ENCODE data around the gene PDZD2. TPM values are rescaled to one million over a fixed set of nuclear protein-coding genes. Genes with fewer than 3 reads are reported as not detected.

The PDZD2 gene
- total RNA-seq, 4 donors from 2014 or later, result 34.1 to 91.4 (median 51.0) TPM

DNA sequence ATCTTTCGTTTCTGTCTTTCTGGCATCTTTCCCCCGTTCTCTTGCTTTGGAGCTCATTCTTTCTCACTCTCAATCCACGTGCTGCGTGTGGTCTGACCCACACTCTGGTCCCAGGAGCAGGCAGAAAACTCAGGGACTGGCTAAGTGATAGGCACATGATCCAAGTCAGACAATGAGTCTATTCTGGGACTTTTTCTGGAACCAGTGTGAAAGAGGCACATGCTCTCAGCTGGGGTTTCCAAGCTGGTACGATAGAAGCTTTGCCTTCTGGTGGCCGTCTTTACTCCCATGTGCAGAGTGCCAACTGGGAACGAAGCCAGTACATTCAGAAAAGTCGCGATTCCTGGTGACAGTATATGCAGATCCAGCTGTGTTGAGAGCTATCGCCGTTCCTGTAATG, 94.4 kb downstream of the PDZD2 start:
- TF ChIP-seq, protein P1, sequence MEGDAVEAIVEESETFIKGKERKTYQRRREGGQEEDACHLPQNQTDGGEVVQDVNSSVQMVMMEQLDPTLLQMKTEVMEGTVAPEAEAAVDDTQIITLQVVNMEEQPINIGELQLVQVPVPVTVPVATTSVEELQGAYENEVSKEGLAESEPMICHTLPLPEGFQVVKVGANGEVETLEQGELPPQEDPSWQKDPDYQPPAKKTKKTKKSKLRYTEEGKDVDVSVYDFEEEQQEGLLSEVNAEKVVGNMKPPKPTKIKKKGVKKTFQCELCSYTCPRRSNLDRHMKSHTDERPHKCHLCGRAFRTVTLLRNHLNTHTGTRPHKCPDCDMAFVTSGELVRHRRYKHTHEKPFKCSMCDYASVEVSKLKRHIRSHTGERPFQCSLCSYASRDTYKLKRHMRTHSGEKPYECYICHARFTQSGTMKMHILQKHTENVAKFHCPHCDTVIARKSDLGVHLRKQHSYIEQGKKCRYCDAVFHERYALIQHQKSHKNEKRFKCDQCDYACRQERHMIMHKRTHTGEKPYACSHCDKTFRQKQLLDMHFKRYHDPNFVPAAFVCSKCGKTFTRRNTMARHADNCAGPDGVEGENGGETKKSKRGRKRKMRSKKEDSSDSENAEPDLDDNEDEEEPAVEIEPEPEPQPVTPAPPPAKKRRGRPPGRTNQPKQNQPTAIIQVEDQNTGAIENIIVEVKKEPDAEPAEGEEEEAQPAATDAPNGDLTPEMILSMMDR (IDR thresholded peaks at IDR 0.05; ENCODE audit: low read depth), result no peak

DNA sequence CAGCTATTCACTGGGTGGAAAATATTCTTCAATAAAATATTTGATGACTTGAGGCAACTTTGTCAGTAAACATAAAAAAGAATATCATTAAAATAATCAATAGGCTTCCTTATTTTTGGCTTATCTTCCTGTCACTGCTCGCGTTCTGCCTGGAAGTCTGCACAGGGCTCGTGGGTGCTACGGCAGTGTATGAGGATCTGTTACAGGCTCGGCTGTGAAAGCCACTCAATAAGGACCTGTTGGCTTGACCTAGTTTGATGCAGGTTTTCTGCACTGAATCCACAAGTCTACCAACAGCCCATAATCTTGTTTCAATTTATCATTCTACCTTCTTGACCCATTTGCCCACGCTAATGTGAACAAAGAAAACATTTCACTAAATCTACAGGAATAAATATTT, 97.2 kb downstream of the PDZD2 start:
- TF ChIP-seq, protein P1 (IDR thresholded peaks at IDR 0.05; ENCODE audit: low read depth), result no peak

DNA sequence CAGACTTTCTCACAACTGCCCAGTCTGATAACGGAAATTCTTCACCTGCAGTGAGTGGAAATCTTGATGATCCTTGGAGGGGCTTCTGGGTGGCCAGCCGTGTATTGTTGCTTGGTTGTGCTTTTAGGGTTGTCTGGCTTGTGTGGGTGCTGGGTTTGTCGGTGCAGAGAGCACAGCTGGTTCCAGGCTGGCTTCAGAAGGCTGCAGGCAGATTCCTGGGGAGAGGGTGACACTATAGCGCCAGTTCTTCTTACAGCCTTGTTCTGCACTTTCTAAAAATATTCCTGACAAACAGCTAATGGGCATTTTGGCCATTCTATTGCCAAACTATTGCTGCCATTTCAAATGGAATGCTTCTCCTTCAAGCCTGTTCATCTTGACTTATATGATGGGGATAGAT, 99.3 kb downstream of the PDZD2 start:
- TF ChIP-seq, protein P1 (IDR thresholded peaks at IDR 0.05; ENCODE audit: low read depth), result no peak

DNA sequence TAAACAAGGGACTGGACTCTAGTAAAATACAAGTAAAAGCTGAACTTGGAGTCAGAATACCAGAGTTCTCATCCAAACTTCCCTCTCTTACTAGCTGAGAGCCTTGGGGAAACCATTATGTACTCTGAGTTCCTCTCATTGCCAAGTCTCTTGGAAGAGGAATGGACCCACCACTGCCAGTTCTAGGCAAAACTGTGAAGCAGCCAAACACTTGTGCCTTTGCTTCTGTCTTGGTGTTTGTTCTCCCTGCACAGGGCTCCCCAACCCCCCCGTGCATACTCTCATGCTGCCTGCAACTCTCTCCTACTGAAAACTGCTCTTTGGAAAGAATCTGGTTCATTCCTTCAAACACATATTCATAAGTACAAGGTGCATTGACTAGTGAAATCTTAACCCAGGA, 102.6 kb downstream of the PDZD2 start:
- TF ChIP-seq, protein P1 (IDR thresholded peaks at IDR 0.05; ENCODE audit: low read depth), result no peak

DNA sequence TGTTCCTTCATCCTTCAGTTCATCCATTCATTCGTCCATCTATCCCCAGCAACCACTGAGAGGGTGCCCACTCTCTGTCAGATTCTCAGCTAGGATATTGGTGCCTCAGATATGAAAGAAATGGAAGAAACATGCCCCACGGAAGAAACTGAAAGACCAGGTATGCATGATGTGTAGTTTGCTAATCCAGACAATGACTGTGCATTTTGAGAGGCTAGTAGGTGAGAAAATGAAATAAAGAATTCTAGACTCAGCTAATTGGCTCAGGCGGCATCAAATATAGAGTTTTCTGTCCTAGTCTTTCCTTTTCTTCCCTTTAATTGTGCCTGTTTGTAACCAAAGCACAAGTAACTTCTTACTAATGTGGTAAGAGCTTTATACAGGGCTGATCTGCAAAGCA, 104.7 kb downstream of the PDZD2 start:
- TF ChIP-seq, protein P1 (IDR thresholded peaks at IDR 0.05; ENCODE audit: low read depth), result no peak

DNA sequence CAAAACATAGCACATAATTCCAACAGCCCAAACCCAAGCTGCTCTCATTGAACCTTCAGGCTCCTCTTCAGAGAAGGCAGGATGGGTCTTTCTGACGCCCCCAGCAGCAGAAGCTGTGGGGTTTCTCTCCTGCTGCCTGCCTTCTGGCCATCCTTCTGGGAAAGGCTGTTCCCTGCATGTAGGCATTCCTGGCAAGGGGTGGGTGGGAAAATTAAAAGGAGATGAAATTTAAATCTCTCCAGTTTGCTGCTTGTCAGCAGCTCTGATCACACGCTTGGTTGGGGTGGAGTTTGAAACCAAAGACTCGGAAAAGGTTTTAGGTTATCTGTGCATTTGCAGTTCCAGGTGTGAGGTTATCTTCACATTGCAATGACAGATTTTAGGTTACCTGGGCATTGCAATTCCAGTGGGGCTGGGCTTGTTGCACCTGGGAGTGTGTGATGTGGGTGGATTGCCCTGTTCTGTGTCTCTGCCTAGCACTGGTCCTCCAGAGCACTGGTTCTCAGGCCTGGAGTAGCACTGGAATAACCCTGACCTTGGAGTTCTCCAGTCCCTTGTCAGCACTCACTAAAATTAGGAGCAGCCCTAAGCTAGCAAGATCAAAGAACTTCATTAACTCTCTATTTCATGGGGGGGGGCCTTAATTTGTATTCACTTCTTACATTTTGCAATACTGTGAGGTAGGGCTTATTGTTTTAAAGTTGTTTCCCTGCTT, 109.7 kb downstream of the PDZD2 start:
- TF ChIP-seq, protein P1 (IDR thresholded peaks at IDR 0.05; ENCODE audit: low read depth), result no peak

DNA sequence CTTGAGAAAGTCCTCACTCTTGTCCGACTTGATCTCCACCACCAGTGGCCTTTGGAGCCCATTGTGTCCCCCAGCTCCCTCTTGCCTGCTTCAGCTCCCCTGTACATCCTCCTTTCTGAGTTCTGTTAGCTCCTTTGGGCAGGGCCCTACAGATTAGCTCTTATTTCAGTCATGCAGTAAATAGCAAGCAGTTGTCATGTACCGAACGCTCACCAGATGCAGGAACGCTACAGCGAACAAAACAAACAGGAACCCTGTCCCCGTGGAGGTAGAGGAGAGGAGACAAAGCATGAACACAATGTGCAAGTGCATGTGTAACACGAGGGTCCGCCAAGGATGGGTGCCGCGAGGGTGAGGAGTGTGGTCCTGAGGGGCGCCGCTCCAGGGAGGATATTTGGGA, 111.3 kb downstream of the PDZD2 start:
- TF ChIP-seq, protein P1 (IDR thresholded peaks at IDR 0.05; ENCODE audit: low read depth), result no peak

Data from subcutaneous adipose tissue (tissue), 4 donors.